Panc1 (cell line): Measurements from ENCODE around the gene CCAR1.

Experiments used
- POLR2AphosphoS5 ChIP-seq: IDR thresholded peaks from 2 replicates; pipeline ENCODE4 v1.6.1; 2012; ENCODE audit warnings: mild to moderate bottlenecking, low read depth, low read length, moderate library complexity
- SIN3A ChIP-seq: IDR thresholded peaks from 2 replicates; pipeline ENCODE4 v1.6.1; 2012; ENCODE audit warnings: low read depth, mild to moderate bottlenecking, low read length, moderate library complexity, borderline replicate concordance; ENCODE audit not compliant: insufficient read depth
- TF ChIP-seq, protein P1 (sequence below): fragments of 450-650 bp; IDR thresholded peaks from 2 replicates; pipeline ENCODE4 v1.5.1; 2017; ENCODE audit warnings: mild to moderate bottlenecking
- TF ChIP-seq, protein P2 (sequence below), 2 experiments: IDR thresholded peaks; 2 replicates each; pipeline ENCODE4 v1.6.1; 2011 to 2012; ENCODE audit warnings: low read depth in 2 of 2, control low read depth in 1 of 2, low read length in 1 of 2, mild to moderate bottlenecking in 1 of 2, moderate library complexity in 1 of 2; ENCODE audit not compliant: insufficient read depth in 1 of 2

DNA sequence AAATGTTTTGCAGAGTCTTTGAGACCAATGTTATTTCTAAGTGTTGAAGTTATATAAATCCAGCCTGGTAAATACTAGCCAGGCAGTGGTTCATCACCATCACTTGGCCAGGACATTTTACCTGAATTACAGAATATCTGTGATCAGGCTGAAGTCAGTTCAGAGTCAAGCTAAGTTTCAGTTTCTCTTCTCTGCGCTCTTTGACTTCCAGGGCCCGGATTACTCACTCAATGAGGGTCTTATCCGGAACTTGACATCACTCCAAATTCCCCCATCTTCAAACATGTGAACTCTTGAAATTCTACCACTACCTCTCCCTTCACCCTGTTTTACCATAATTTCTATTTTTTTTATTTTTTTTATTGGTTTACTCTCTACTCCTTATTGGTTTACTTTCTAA lies 36.6 kb upstream of the CCAR1 start:
- TF ChIP-seq, protein P1, sequence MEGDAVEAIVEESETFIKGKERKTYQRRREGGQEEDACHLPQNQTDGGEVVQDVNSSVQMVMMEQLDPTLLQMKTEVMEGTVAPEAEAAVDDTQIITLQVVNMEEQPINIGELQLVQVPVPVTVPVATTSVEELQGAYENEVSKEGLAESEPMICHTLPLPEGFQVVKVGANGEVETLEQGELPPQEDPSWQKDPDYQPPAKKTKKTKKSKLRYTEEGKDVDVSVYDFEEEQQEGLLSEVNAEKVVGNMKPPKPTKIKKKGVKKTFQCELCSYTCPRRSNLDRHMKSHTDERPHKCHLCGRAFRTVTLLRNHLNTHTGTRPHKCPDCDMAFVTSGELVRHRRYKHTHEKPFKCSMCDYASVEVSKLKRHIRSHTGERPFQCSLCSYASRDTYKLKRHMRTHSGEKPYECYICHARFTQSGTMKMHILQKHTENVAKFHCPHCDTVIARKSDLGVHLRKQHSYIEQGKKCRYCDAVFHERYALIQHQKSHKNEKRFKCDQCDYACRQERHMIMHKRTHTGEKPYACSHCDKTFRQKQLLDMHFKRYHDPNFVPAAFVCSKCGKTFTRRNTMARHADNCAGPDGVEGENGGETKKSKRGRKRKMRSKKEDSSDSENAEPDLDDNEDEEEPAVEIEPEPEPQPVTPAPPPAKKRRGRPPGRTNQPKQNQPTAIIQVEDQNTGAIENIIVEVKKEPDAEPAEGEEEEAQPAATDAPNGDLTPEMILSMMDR, result no peak
- TF ChIP-seq POLR2AphosphoS5, result no peak
- TF ChIP-seq, protein P2, sequence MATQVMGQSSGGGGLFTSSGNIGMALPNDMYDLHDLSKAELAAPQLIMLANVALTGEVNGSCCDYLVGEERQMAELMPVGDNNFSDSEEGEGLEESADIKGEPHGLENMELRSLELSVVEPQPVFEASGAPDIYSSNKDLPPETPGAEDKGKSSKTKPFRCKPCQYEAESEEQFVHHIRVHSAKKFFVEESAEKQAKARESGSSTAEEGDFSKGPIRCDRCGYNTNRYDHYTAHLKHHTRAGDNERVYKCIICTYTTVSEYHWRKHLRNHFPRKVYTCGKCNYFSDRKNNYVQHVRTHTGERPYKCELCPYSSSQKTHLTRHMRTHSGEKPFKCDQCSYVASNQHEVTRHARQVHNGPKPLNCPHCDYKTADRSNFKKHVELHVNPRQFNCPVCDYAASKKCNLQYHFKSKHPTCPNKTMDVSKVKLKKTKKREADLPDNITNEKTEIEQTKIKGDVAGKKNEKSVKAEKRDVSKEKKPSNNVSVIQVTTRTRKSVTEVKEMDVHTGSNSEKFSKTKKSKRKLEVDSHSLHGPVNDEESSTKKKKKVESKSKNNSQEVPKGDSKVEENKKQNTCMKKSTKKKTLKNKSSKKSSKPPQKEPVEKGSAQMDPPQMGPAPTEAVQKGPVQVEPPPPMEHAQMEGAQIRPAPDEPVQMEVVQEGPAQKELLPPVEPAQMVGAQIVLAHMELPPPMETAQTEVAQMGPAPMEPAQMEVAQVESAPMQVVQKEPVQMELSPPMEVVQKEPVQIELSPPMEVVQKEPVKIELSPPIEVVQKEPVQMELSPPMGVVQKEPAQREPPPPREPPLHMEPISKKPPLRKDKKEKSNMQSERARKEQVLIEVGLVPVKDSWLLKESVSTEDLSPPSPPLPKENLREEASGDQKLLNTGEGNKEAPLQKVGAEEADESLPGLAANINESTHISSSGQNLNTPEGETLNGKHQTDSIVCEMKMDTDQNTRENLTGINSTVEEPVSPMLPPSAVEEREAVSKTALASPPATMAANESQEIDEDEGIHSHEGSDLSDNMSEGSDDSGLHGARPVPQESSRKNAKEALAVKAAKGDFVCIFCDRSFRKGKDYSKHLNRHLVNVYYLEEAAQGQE (IDR thresholded peaks at IDR 0.05; ENCODE audit: insufficient read depth in 1 of 2, low read depth in 2 of 2, low read length in 1 of 2), result no peak
- no peak for TF ChIP-seq SIN3A
